CD1c-positive myeloid dendritic cell (primary cell): ENCODE data around the gene ZFHX3.

Experiments
- DNase-seq: peaks from one replicate; pipeline ENCODE4 v3.0.0-alpha.2; 2016; ENCODE audit errors: extremely low spot score

The ZFHX3 gene

GRCh38 chr16:73037845-73038570 is 9.9 kb downstream of the ZFHX3 start:
- no peak for DNase-seq

GRCh38 chr16:73037331-73037745 is 10.6 kb downstream of the ZFHX3 start:
- DNase-seq: no peak

- peak; percentile 51 for DNase-seq
These were observed 11.7 kb downstream of the ZFHX3 start for GRCh38 chr16:73036074-73036826.

GRCh38 chr16:73034374-73034773 is 13.6 kb downstream of the ZFHX3 start:
- DNase-seq: no peak

GRCh38 chr16:73033271-73033998 is 14.5 kb downstream of the ZFHX3 start:
- no peak for DNase-seq

GRCh38 chr16:73032541-73033270 is 15.2 kb downstream of the ZFHX3 start:
- peak; percentile 7 for DNase-seq

- no peak for DNase-seq
These were observed 15.9 kb downstream of the ZFHX3 start for GRCh38 chr16:73031984-73032383.

- DNase-seq: no peak
These were observed 16.6 kb downstream of the ZFHX3 start for GRCh38 chr16:73031155-73031866.

GRCh38 chr16:73028721-73029361 is 19.1 kb downstream of the ZFHX3 start:
- DNase-seq: no peak

GRCh38 chr16:73028263-73028662 is 19.7 kb downstream of the ZFHX3 start:
- no peak for DNase-seq

GRCh38 chr16:73027685-73028111 is 20.2 kb downstream of the ZFHX3 start:
- DNase-seq: no peak

- no peak for DNase-seq
These were observed 20.9 kb downstream of the ZFHX3 start for GRCh38 chr16:73026754-73027684.

GRCh38 chr16:73025856-73026210 is 22.1 kb downstream of the ZFHX3 start:
- DNase-seq: no peak

GRCh38 chr16:73025151-73025855 is 22.6 kb downstream of the ZFHX3 start:
- no peak for DNase-seq

- DNase-seq: no peak
These were observed 23.3 kb downstream of the ZFHX3 start for GRCh38 chr16:73024571-73025105.

- no peak for DNase-seq
These were observed 24.0 kb downstream of the ZFHX3 start for GRCh38 chr16:73023752-73024570.

GRCh38 chr16:73023320-73023719 is 24.6 kb downstream of the ZFHX3 start:
- no peak for DNase-seq

- no peak for DNase-seq
These were observed 25.4 kb downstream of the ZFHX3 start for GRCh38 chr16:73022534-73022933.
